Breast epithelium (tissue), 4 donors: ENCODE measurements around the gene NDUFAF8. TPM values are rescaled to one million over a fixed set of nuclear protein-coding genes. Genes with fewer than 3 reads are reported as not detected.

Source experiments
- DNase-seq, 2 donors: peaks; one replicate each; pipeline ENCODE4 v3.0.0-alpha.2; 2019; ENCODE audit warnings: low spot score in 2 of 2
- H3K27ac ChIP-seq, 2 donors: fragments of 200-600 bp; sonication (generic) in 1 of 2; one replicate each; pipeline ENCODE4 v1.5.1; 2016 to 2019; ENCODE audit warnings: mild to moderate bottlenecking in 1 of 2
- H3K27me3 ChIP-seq, 2 donors: fragments of 200-600 bp; sonication (generic) in 1 of 2; one replicate each; pipeline versions ENCODE4 v1.5.1 to v1.6.0; 2017 to 2019; ENCODE audit warnings: control low read depth in 1 of 2, mild to moderate bottlenecking in 1 of 2
- H3K36me3 ChIP-seq: fragments of 200-600 bp; one replicate; pipeline ENCODE4 v1.5.1; 2019
- H3K4me1 ChIP-seq, 2 donors: fragments of 200-600 bp; sonication (generic); one replicate each; pipeline ENCODE4 v1.5.1; 2016 to 2019; ENCODE audit warnings: control low read depth in 1 of 2
- H3K4me3 ChIP-seq, 3 donors: fragments of 200-600 bp; sonication (generic); 1 replicate in 2 of 3; 2 replicates in 1 of 3; pipeline ENCODE4 v1.5.1; 2016 to 2019; ENCODE audit warnings: mild to moderate bottlenecking in 3 of 3, moderate library complexity in 2 of 3
- H3K9me3 ChIP-seq, 2 donors: fragments of 200-600 bp; sonication (generic) in 1 of 2; one replicate each; pipeline ENCODE4 v1.5.1; 2016 to 2019; ENCODE audit warnings: control low read depth in 1 of 2
- POLR2A ChIP-seq: fragments of 450-650 bp; IDR thresholded peaks from one replicate; pipeline ENCODE4 v1.6.1; 2016; ENCODE audit warnings: antibody characterized with exemption, mild to moderate bottlenecking, moderate library complexity
- POLR2AphosphoS5 ChIP-seq, 3 donors: sonication (generic); formaldehyde crosslinking; IDR thresholded peaks; one replicate each; pipeline ENCODE4 v1.6.1; 2017; ENCODE audit warnings: antibody characterized with exemption in 3 of 3
- intact Hi-C: fragments of 100-400 bp; cut with DNase I; formaldehyde crosslinking; loops from one replicate; pipeline ENCODE4 v1.15.1; 2023; ENCODE audit warnings: low total_unique reads
- total RNA-seq, 3 donors: library from RNA; depleted of rRNA; stranded (reverse); fragments of >200 nt; gene quantifications; one replicate each; pipeline ENCODE4 v1.1.0, GENCODE V29; 2016
- TF ChIP-seq, protein P1 (sequence below), 3 donors: fragments of 450-650 bp; IDR thresholded peaks; one replicate each; pipeline ENCODE4 v1.5.1; 2016 to 2017; ENCODE audit warnings: antibody characterized with exemption in 3 of 3, mild to moderate bottlenecking in 3 of 3, moderate library complexity in 3 of 3

Gene NDUFAF8
- total RNA-seq, 3 donors from 2014 or later: 34.2 to 39.7 (median 35.2) TPM

GRCh38 chr17:81246343-81246670 is 7.2 kb downstream of the NDUFAF8 start:
- Histone ChIP-seq H3K4me3 (no peak overlapping the region), H3K9me3 (no peaks in the 10 kb centered on the region), H3K27me3 (no peaks in the 10 kb centered on the region), H3K4me1 (no peaks in the 10 kb centered on the region), H3K36me3 (no peaks in the 10 kb centered on the region), H3K27ac (no peak overlapping the region)
- no peak for DNase-seq
- intact Hi-C loops: no loop called here
- TF ChIP-seq POLR2A (no peak), POLR2AphosphoS5 (IDR thresholded peaks at IDR 0.05) (no peak)
- TF ChIP-seq, protein P1, sequence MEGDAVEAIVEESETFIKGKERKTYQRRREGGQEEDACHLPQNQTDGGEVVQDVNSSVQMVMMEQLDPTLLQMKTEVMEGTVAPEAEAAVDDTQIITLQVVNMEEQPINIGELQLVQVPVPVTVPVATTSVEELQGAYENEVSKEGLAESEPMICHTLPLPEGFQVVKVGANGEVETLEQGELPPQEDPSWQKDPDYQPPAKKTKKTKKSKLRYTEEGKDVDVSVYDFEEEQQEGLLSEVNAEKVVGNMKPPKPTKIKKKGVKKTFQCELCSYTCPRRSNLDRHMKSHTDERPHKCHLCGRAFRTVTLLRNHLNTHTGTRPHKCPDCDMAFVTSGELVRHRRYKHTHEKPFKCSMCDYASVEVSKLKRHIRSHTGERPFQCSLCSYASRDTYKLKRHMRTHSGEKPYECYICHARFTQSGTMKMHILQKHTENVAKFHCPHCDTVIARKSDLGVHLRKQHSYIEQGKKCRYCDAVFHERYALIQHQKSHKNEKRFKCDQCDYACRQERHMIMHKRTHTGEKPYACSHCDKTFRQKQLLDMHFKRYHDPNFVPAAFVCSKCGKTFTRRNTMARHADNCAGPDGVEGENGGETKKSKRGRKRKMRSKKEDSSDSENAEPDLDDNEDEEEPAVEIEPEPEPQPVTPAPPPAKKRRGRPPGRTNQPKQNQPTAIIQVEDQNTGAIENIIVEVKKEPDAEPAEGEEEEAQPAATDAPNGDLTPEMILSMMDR (IDR thresholded peaks at IDR 0.05): no peak

DNA sequence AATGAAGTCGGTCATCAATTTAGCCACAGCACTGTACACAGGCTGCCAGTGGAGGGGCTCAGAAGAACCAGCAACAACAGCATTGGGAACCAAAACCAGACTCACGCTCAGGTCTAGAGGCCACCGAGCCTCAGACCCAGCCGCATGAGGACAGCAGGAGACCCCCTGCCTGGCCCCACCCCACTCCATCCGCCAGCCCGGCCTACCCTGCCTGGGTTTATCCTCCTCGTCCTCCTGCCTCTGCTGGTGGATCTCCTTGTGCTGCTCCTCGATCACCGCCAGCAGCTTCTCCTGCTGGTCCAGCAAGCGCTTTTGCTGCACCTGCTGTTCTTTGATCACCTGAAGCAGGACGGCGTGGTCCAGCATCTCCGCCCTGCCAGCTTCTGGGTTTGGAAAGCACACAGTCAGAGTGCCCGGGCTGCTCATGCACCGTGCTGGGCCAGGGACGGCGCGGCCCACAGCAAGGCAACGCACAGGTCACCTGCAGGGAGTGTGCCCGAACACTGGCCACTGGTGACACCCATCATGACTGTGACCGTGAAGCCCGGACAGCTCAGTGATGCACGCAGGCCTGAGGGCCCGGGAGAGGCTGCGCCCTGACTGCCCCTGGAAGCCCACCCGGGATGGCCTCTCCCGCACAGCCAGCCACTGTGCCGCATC is 7.7 kb downstream of the NDUFAF8 start:
- H3K9me3 ChIP-seq: no peaks in the 10 kb centered on the region
- H3K36me3 ChIP-seq: no peaks in the 10 kb centered on the region
- H3K4me1 ChIP-seq: no peaks in the 10 kb centered on the region
- no peak for DNase-seq
- TF ChIP-seq POLR2A (no peak), POLR2AphosphoS5 (IDR thresholded peaks at IDR 0.05) (no peak)
- TF ChIP-seq, protein P1 (IDR thresholded peaks at IDR 0.05): no peak
- H3K27me3 ChIP-seq: no peaks in the 10 kb centered on the region
- intact Hi-C loops: no loop called here
- no peak overlapping the region for H3K4me3 ChIP-seq
- H3K27ac ChIP-seq: no peak overlapping the region

GRCh38 chr17:81247339-81247990 is 8.3 kb downstream of the NDUFAF8 start:
- intact Hi-C loops: no loop called here
- Histone ChIP-seq H3K4me1 (no peaks in the 10 kb centered on the region), H3K36me3 (no peaks in the 10 kb centered on the region), H3K27me3 (no peaks in the 10 kb centered on the region), H3K4me3 (no peak overlapping the region), H3K27ac (no peak overlapping the region), H3K9me3 (no peaks in the 10 kb centered on the region)
- DNase-seq: no peak
- TF ChIP-seq, protein P1 (IDR thresholded peaks at IDR 0.05): no peak
- TF ChIP-seq POLR2A: no peak
- no peak for TF ChIP-seq POLR2AphosphoS5 (IDR thresholded peaks at IDR 0.05)

DNA sequence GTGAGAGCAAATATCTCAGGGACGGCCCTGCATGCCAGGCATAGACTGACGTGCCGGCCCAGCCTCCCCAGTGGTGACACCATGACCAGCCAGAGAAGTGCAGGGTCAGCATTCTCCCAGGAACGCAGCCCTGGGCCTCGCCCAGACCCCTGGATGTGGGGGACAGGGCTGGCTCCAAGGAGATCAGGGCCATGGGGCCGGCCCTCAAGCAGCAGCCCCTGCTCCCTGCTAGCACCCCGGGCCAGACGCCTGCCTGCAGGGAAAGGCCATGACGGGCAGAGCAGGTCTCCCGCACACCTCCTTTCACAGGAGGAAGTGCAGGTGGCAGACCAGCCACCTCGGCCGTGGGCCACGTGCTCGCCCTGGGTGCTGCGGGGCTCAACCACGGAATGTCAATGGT is 9.5 kb downstream of the NDUFAF8 start:
- intact Hi-C loops: no loop called here
- Histone ChIP-seq H3K4me3 (no peak overlapping the region), H3K27me3 (no peaks in the 10 kb centered on the region), H3K27ac (no peak overlapping the region), H3K4me1 (no peaks in the 10 kb centered on the region), H3K36me3 (no peaks in the 10 kb centered on the region), H3K9me3 (no peaks in the 10 kb centered on the region)
- TF ChIP-seq, protein P1 (IDR thresholded peaks at IDR 0.05): no peak
- no peak for TF ChIP-seq POLR2A
- no peak for TF ChIP-seq POLR2AphosphoS5 (IDR thresholded peaks at IDR 0.05)
- DNase-seq: no peak

- Histone ChIP-seq H3K27ac (no peak overlapping the region), H3K9me3 (no peaks in the 10 kb centered on the region), H3K4me3 (no peak overlapping the region), H3K4me1 (no peaks in the 10 kb centered on the region), H3K27me3 (no peaks in the 10 kb centered on the region), H3K36me3 (no peaks in the 10 kb centered on the region)
- no peak for DNase-seq
- intact Hi-C loops: loop anchor here (10.0 kb wide), 1 partner anchor 235 kb away; no protein-coding TSS in a partner anchor
- TF ChIP-seq POLR2A (no peak), POLR2AphosphoS5 (IDR thresholded peaks at IDR 0.05) (no peak)
- TF ChIP-seq, protein P1 (IDR thresholded peaks at IDR 0.05): no peak
These were observed 10.3 kb downstream of the NDUFAF8 start for GRCh38 chr17:81249223-81250040.
